Renal cortex interstitium (tissue), 11 donors: ENCODE data around the gene OR2A14. TPM values are rescaled to one million over a fixed set of nuclear protein-coding genes. Genes with fewer than 3 reads are reported as not detected.
A peak's percentile ranks its signal among the peaks of the same experiment; 100 is the strongest.
"Not testable (repeated sequence)": the region's sequence is repeated elsewhere in the genome, so short reads cannot be mapped to it uniquely, and the experiment has no call there.

Experiments
- DNase-seq, 11 donors: peaks; one replicate each; pipeline ENCODE4 v3.0.0-alpha.2; 2013; ENCODE audit warnings: low read depth in 9 of 11, low spot score in 4 of 11; ENCODE audit errors: extremely low read depth in 1 of 11
- polyA plus RNA-seq, 3 donors: library from polyadenylated mRNA; unstranded; fragments of 120-200 nt; gene quantifications; one replicate each; pipeline ENCODE4 v1.2.1, GENCODE V29; 2013; ENCODE audit not compliant: insufficient read length in 3 of 3

OR2A14 gene
- polyA plus RNA-seq, 3 donors, result not detected

DNA sequence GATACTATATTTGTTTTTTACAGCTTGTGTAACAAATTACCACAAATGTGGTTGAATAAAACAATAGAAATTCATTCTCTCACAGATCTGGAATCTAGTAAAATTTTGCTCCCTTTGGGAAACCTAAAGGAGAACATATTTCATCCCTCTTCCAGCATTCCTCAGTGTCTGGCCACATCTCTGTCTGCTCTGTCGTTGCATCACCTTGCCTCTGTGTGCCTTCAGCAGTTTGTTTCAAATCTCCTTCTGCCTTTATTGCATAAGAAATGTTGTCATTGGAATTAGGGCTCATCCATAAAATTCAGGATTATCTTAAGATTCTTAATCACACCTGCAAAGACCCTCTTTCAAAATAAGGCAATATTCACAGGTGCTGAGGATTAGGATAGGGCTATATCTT lies 14.5 kb downstream of the OR2A14 start:
- no peak for DNase-seq

DNA sequence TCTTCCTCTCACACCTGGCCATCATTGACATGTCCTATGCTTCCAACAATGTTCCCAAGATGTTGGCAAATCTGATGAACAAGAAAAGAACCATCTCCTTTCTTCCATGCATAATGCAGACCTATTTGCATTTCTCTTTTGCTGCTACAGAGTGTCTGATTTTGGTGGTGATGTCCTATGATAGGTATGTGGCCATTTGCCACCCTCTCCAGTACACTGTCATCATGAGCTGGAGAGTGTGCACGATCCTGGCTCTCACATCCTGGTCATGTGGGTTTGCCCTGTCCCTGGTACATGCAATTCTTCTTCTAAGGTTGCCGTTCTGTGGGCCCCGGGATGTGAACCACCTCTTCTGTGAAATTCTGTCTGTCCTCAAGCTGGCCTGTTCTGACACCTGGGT lies 19.2 kb downstream of the OR2A14 start:
- no peak for DNase-seq

DNA sequence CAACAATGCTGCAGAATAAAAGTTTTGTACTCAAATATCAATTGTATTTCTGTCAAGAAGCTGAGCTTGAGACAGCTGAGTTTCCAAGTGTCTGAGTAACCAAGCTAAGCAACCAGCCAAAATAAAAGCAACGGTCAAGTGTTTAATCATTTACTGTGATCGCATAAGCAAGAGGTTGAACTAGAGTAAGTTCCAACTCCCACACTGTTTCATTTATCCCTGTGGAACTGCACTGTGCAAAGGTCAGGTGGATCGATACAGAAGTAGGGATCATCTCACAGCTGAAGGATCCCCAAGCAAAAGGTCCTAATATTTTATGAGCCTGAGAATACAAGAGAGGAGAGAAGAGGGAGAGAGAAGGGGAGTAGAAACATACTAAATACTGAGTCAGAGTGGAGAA lies 21.4 kb downstream of the OR2A14 start:
- no peak for DNase-seq

DNA sequence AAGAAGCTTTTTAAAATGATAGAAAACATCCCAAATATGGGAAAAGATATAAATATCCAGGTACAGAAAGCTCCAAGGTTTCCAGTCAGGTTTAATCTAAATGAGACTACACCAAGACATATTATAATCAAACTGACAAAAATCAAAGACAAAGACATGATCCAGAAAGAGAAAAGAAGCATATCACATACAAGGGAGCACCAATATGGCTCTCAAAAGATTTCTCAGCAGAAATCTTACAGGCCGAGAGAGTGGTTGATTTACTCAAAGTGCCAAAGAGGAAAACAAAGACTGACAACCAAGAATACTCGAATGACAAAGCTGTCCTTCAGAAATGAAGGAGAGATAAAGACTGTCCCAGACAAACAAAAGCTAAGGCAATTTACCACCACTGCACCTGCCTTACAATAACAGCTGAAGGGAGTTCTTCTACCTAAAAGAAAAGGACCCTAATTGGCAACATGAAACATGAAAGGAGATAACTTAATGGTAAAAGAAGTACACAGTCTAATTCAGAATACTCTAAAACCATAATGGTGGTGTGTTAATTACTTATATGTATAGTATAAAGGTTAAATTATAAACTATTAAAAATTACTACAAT lies 25.4 kb downstream of the OR2A14 start:
- no peak for DNase-seq

DNA sequence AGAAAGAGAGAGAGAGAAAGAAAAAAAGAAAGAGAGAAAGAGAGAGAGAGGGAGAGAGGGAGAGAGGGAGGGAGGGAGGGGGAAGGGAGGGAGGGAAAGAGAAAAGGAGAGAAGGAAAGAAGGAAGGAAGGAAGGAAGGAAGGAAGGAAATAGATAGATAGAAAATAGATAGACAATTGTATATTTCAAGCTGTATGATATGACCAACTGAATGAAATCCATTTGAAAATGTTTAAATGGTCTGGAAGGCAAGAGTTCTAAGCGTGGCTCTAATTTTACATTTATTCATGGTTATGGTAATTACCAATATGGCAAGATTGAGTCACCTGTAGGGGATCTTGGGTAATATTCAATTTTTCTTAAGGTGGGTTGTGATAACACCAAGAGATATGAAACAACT lies 35.9 kb downstream of the OR2A14 start:
- no peak for DNase-seq

DNA sequence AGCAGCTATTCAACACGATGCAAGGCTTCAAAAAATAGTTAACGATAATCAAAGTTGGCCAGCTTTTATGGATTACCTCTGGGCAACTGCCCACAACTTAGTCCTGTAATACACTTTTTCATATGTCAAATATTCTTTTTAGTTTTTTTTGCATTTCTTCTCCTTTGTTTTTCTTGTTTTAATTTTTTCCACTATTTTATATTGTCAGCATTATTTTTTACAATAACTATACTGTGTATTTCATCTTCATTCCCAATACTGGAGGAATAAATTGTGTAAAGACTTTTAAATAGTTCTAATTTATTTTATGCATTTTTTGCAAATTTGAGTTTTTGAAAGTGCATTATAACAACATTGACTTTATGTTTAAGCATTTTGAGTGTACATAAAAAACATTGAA lies 41.8 kb downstream of the OR2A14 start:
- no peak for DNase-seq

DNA sequence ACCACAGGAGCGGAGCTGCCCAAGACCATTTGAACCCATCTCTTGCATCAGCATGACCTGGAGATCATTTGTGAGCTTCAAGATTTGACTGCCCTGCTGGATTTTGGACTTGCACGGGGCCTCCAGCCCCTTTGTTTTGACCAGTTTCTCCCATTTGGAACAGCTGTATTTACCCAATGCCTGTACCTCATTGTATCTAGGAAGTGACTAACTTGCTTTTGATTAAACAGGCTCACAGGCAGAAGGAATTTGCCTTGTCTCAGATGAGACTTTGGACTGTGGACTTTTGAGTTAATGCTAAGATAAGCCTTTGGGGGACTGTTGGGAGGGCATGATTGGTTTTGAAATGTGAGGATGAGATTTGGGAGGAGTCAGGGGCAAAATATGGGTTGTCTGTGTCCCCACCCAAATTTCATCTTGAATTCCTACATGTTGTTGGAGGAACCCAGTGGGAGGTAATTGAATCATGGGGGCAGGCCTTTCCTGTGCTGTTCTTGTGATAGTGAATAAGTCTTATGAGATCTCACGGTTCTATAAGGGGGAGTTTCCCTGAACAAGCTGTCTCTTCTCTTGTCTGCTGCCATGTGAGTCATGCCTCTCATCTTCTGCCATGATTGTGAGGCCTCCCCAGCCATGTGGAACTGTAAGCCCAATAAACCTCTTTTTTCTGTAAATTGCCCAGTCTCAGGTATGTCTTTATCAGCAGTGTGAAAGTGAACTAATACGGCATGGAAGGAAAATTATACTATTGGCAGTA lies 48.8 kb downstream of the OR2A14 start:
- DNase-seq, result not testable (repeated sequence)

DNA sequence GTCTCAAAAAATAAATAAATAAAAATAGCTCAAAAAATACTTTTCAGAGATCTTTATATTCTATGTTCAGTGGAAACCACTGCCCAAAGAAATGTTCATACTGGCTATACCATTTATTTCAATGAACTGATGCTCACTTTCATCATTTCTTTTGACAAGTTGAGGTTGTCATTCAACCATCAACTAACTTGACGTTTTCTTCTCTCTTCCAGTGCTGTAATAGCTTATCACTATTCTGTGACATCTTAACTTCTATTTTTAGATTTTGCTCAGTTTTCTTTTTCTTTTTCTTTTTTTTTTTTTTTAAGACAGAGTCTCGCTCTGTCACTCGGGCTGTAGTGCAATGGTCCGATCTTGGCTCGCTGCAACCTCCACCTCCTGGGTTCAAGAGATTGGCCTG lies 51.6 kb downstream of the OR2A14 start:
- DNase-seq, result no peak

DNA sequence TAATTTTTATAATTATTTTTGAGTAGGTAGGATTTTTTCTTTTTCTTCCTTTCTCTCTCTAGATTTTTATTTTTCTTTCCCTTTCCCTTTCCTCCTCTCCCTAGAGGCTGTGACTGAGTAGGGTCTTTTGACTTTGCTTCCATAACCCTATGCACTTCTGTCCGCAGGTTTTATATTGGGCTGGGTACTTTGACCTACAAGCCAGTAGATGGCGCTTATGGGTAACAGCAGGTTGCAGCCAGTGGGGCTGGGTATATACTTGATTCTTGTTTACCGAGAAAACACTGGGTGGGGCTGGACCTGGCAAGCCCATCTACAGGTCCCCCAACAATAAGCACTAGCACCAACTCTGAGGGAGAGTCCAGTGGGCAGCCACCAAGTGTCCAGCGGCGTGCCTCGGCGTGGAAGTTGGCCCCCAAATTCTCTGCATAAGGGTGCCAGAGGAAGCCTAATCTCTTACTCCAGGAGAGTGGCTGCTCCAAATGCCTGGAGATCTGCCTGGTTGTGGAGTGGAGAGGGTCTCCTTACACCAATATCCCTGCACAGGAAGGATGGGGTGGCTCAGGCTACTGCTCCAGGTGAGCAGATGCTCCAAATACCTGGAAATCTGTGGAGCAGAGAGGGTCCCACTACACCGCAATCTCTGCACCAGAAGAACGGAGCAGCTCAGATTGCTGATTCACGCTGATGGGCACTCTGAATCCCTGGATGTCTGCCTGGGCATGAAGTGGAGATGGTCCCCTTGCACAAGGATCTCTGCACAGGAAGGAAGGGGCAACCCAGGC lies 55.6 kb downstream of the OR2A14 start:
- DNase-seq, result peak in 5 of 11 donors; percentile 1 to 13 (median 4)

DNA sequence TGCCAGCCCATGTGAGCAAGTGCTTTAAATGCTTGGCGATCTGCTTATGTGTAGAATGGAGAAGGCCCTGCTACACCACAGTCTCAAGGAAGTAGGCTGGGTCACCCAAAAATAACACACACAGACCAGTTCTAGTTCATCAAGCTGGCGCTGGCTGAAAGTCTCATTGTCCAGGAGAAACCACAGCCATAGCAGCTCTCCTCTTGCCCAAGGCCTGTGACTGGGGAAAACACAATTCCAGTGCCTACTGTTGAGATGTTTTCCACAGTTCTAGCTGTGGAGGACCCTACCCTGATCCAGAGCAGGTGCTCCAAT lies 56.1 kb downstream of the OR2A14 start:
- DNase-seq, result not testable (repeated sequence)

Other genes starting within 250 kb of the OR2A14 start
- 10 to 100 TPM; 73.5 to 93.6 (median 88.7) TPM for gene TCAF1, start 221.0 kb upstream of the OR2A14 start, polyA plus RNA-seq
- not detected for gene OR2F2, start 187.9 kb upstream of the OR2A14 start, polyA plus RNA-seq
- gene OR2F1, start 168.3 kb upstream of the OR2A14 start, polyA plus RNA-seq, result under 1 TPM in 2 of 3 donors, not detected in 1; 0.04 to 0.18 TPM
- under 1 TPM in 1 of 3 donors, not detected in 2; 0.03 TPM for gene OR6B1, start 122.9 kb upstream of the OR2A14 start, polyA plus RNA-seq
- gene OR2A5, start 74.2 kb upstream of the OR2A14 start, polyA plus RNA-seq, result under 1 TPM in 1 of 3 donors, not detected in 2; 0.06 TPM
- gene OR2A25, start 53.4 kb upstream of the OR2A14 start, polyA plus RNA-seq, result under 1 TPM in 1 of 3 donors, not detected in 2; 0.17 TPM
- under 1 TPM; 0.04 to 0.08 (median 0.06) TPM for gene OR2A12, start 36.9 kb upstream of the OR2A14 start, polyA plus RNA-seq
- gene OR2A2, start 13.6 kb upstream of the OR2A14 start, polyA plus RNA-seq, result not detected
- 10 to 100 TPM in 1 of 3 donors, 1 to 10 TPM in 2; 3.2 to 10.3 (median 3.7) TPM for gene CTAGE4, start 60.3 kb downstream of the OR2A14 start, polyA plus RNA-seq
- gene ARHGEF35, start 72.7 kb downstream of the OR2A14 start, polyA plus RNA-seq, result 10 to 100 TPM; 19.6 to 25.1 (median 21.8) TPM
- 1 to 10 TPM in 2 of 3 donors, under 1 TPM in 1; 0.98 to 2.7 (median 1.2) TPM for gene OR2A42, start 116.4 kb downstream of the OR2A14 start, polyA plus RNA-seq
- gene OR2A7, start 141.6 kb downstream of the OR2A14 start, polyA plus RNA-seq, result 10 to 100 TPM in 2 of 3 donors, 1 to 10 TPM in 1; 3.9 to 12.1 (median 11.6) TPM
- 10 to 100 TPM in 1 of 3 donors, 1 to 10 TPM in 2; 5.0 to 14.3 (median 5.7) TPM for gene CTAGE8, start 146.1 kb downstream of the OR2A14 start, polyA plus RNA-seq
- 1 to 10 TPM in 1 of 3 donors, under 1 TPM in 2; 0.42 to 1.1 (median 0.81) TPM for gene OR2A1, start 189.2 kb downstream of the OR2A14 start, polyA plus RNA-seq
- gene ARHGEF5, start 232.2 kb downstream of the OR2A14 start, polyA plus RNA-seq, result 10 to 100 TPM; 16.5 to 28.0 (median 25.6) TPM